Ovary (tissue), 9 donors: ENCODE results near the gene CHRNA1. TPM values are rescaled to one million over a fixed set of nuclear protein-coding genes. Genes with fewer than 3 reads are reported as not detected.

Experiments used
- DNase-seq, 5 donors: peaks; one replicate each; pipeline ENCODE4 v3.0.0-alpha.2; 2019 to 2020
- H3K27ac ChIP-seq, 2 donors: fragments of 200-600 bp; one replicate each; pipeline versions ENCODE4 v1.5.1 to v1.8.0; 2019 to 2022
- H3K27me3 ChIP-seq: fragments of 200-600 bp; one replicate; pipeline ENCODE4 v1.8.0; 2022
- H3K36me3 ChIP-seq: fragments of 200-600 bp; sonication (generic); one replicate; pipeline ENCODE4 v1.5.1; 2019
- H3K4me1 ChIP-seq: one replicate; pipeline ENCODE4 v1.8.1; 2013; ENCODE audit warnings: mild to moderate bottlenecking, moderate library complexity; ENCODE audit not compliant: insufficient read depth
- H3K4me3 ChIP-seq: fragments of 200-600 bp; sonication (generic); one replicate; pipeline ENCODE4 v1.5.1; 2017
- H3K9me3 ChIP-seq, 2 donors: fragments of 200-600 bp in 1 of 2; sonication (generic) in 1 of 2; one replicate each; pipeline versions ENCODE4 v1.5.1 to v1.8.1; 2013 to 2019; ENCODE audit warnings: mild to moderate bottlenecking in 1 of 2, moderate library complexity in 1 of 2
- CTCF ChIP-seq, 3 donors: fragments of 450-650 bp in 2 of 3; fragments of 200-600 bp in 1 of 3; IDR thresholded peaks; one replicate each; pipeline versions ENCODE4 v1.5.1 to v1.8.0; 2016 to 2022; ENCODE audit warnings: antibody characterized with exemption in 3 of 3, mild to moderate bottlenecking in 1 of 3
- EP300 ChIP-seq: sonication (generic); formaldehyde crosslinking; IDR thresholded peaks from one replicate; pipeline ENCODE4 v1.6.1; 2017; ENCODE audit warnings: antibody characterized with exemption
- POLR2A ChIP-seq: fragments of 450-650 bp; IDR thresholded peaks from one replicate; pipeline ENCODE4 v1.6.1; 2017; ENCODE audit warnings: antibody characterized with exemption, mild to moderate bottlenecking, moderate library complexity
- WGBS, 3 donors: extraction: QIAGEN DNeasy Blood & Tissue Kit in 1 of 3; methylation state at CpG; one replicate each; pipeline versions ENCODE4 v1.1.5 to v1.1.7; 2013 to 2017; 5-methylcytosine and 5-hydroxymethylcytosine counted together
- intact Hi-C, 4 donors: fragments of 100-400 bp; cut with DNase I; formaldehyde crosslinking; loops; one replicate each; pipeline versions ENCODE4 v1.11.0 to v1.15.1; 2022 to 2023
- polyA plus RNA-seq, 2 donors: library from polyadenylated mRNA; stranded (reverse); fragments of 200-250 nt in 1 of 2; fragments of 350-450 nt in 1 of 2; fragmentation: Illumina TruSeq in 1 of 2; extraction: RNeasy Lipid Tissue Mini Kit (QIAGEN cat#74804) in 1 of 2; gene quantifications; one replicate each; pipeline ENCODE4 v1.2.3, GENCODE V29; 2013 to 2014
- total RNA-seq, 7 donors: library from RNA; depleted of rRNA in 2 of 7; stranded (reverse); fragments of >200 nt in 2 of 7; fragmentation: NEBNext Ultra II Directional in 3 of 7; extraction: Animal tissue kit (Norgen Biotek cat#: 25700) in 3 of 7; gene quantifications; one replicate each; pipeline versions ENCODE4 v1.1.0 to v1.2.4, GENCODE V29; 2016 to 2023
- donor health status: DM: no; HTN: no; CAD: no; lungs with moderate emphysema.
- donor health status: DM: no; HTN: no; CAD: no.
- donor health status: Bipolar disorder and iron deficiency.
- donor health status: DM: yes; HTN: yes; CAD: no.
- donor health status: DM: no; HTN: no; CAD: no.
- donor health status: DM: yes; HTN: yes; CAD: no.

The CHRNA1 gene
- total and polyA plus RNA-seq, 9 donors: 0.05 to 1.4 (median 0.45) TPM; not detected in 6

GRCh38 chr2:174789001-174789400, 24.7 kb upstream of the CHRNA1 start:
- 87 to 92% (median 89%) methylated on average over 16 of the region's 16 CpGs for WGBS, 3 donors
- Histone ChIP-seq H3K27me3 (no peaks in the 10 kb centered on the region), H3K4me1 (no peaks in the 10 kb centered on the region), H3K4me3 (no peak overlapping the region), H3K36me3 (no peaks in the 10 kb centered on the region), H3K9me3 (no peaks in the 10 kb centered on the region), H3K27ac (no peak overlapping the region)
- intact Hi-C loops: no loop called here
- no peak for DNase-seq
- no peak for TF ChIP-seq POLR2A
- no peak for TF ChIP-seq CTCF (IDR thresholded peaks at IDR 0.05)
- TF ChIP-seq EP300: no peak

GRCh38 chr2:174788291-174788929, 24.1 kb upstream of the CHRNA1 start:
- H3K9me3 ChIP-seq: no peaks in the 10 kb centered on the region
- WGBS, 3 donors: 66 to 79% (median 70%) methylated on average over 13 to 15 of the region's 15 CpGs
- no peak for DNase-seq
- no peaks in the 10 kb centered on the region for H3K36me3 ChIP-seq
- intact Hi-C loops: no loop called here
- no peak overlapping the region for H3K27ac ChIP-seq
- H3K4me3 ChIP-seq: no peak overlapping the region
- TF ChIP-seq EP300: no peak
- no peak for TF ChIP-seq CTCF (IDR thresholded peaks at IDR 0.05)
- TF ChIP-seq POLR2A: no peak
- no peaks in the 10 kb centered on the region for H3K4me1 ChIP-seq
- H3K27me3 ChIP-seq: no peaks in the 10 kb centered on the region

- Histone ChIP-seq H3K9me3 (no peaks in the 10 kb centered on the region), H3K27me3 (no peaks in the 10 kb centered on the region), H3K4me1 (no peaks in the 10 kb centered on the region), H3K4me3 (no peak overlapping the region), H3K36me3 (no peaks in the 10 kb centered on the region), H3K27ac (no peak overlapping the region)
- no peak for DNase-seq
- no peak for TF ChIP-seq POLR2A
- no peak for TF ChIP-seq CTCF (IDR thresholded peaks at IDR 0.05)
- no peak for TF ChIP-seq EP300
- intact Hi-C loops: no loop called here
- WGBS, 3 donors: 73 to 80% (median 78%) methylated on average over 5 of the region's 5 CpGs
These were observed 23.4 kb upstream of the CHRNA1 start for GRCh38 chr2:174787487-174788205.

- Histone ChIP-seq H3K4me3 (no peak overlapping the region), H3K9me3 (no peaks in the 10 kb centered on the region), H3K4me1 (no peaks in the 10 kb centered on the region), H3K27ac (no peak overlapping the region), H3K36me3 (no peaks in the 10 kb centered on the region), H3K27me3 (no peaks in the 10 kb centered on the region)
- no peak for DNase-seq
- intact Hi-C loops: no loop called here
- WGBS, 3 donors: 77 to 82% (median 80%) methylated on average over 8 of the region's 8 CpGs
- TF ChIP-seq CTCF (IDR thresholded peaks at IDR 0.05): no peak
- TF ChIP-seq EP300: no peak
- no peak for TF ChIP-seq POLR2A
These were observed 21.9 kb upstream of the CHRNA1 start for GRCh38 chr2:174786066-174786725.
